ENCODE data around the gene SDCCAG8. TPM values are rescaled to one million over a fixed set of nuclear protein-coding genes. Genes with fewer than 3 reads are reported as not detected.

Gene SDCCAG8
- polyA plus RNA-seq, 2 of the 4 experiments (the other 2 are of a cell fraction) = 48.8 to 64.8 TPM

GRCh38 chr1:243547891-243548290 is 292.1 kb downstream of the SDCCAG8 start:
- Histone ChIP-seq H3K4me3 (no peak overlapping the region), H3K9me3 (no peaks in the 10 kb centered on the region), H3K4me2 (no peak overlapping the region), H3K4me1 (peaks cover 13% of the 10 kb centered on the region), H3K27ac (no peak overlapping the region)
- FAIRE-seq = no peak
- POLR2A ChIA-PET = no interaction called here
- WGBS (ENCODE audit: missing lambda C conversion rate) = 73% methylated on average over 3 of the region's 3 CpGs
- no peak for TF ChIP-seq SMC3 (IDR thresholded peaks at IDR 0.05)
- no peak for TF ChIP-seq TP53 (CRISPR knock-in tag; IDR thresholded peaks at IDR 0.05)
- TF ChIP-seq HEYL (CRISPR knock-in tag; IDR thresholded peaks at IDR 0.05) = no peak
- TF ChIP-seq GATA3 (IDR thresholded peaks at IDR 0.05; ENCODE audit: borderline replicate concordance) = no peak
- no peak for TF ChIP-seq FOXS1 (CRISPR knock-in tag; IDR thresholded peaks at IDR 0.05)
- TF ChIP-seq RARB (CRISPR knock-in tag; IDR thresholded peaks at IDR 0.05) = no peak
- no peak for TF ChIP-seq CHD2 (IDR thresholded peaks at IDR 0.05; ENCODE audit: low read length, partially characterized antibody)
- no peak for TF ChIP-seq ZFP36 (IDR thresholded peaks at IDR 0.05; ENCODE audit: borderline replicate concordance, partially characterized antibody)
- TF ChIP-seq EHF (CRISPR knock-in tag; IDR thresholded peaks at IDR 0.05) = no peak
- TF ChIP-seq E2F6 (IDR thresholded peaks at IDR 0.05; ENCODE audit: borderline replicate concordance, low read depth) = no peak
- TF ChIP-seq PBX3 (IDR thresholded peaks at IDR 0.05) = no peak
- TF ChIP-seq ELK1 (IDR thresholded peaks at IDR 0.05; ENCODE audit: low read depth, low read length) = no peak
- TF ChIP-seq HOXB5 (CRISPR knock-in tag; IDR thresholded peaks at IDR 0.05) = no peak
- no peak for TF ChIP-seq KDM1A (IDR thresholded peaks at IDR 0.05; ENCODE audit: low read depth)
- no peak for DNase-seq (ENCODE audit: low read depth in 1 of 2, low spot score in 1 of 2)
- no peak for ATAC-seq
- CTCF ChIA-PET = interaction anchor here (1.4 kb wide), 1 partner anchor 14 kb away, joined by 4 read pairs; no protein-coding TSS in a partner anchor

- ChIA-PET CTCF (interaction anchor here (1.4 kb wide), 1 partner anchor 15 kb away, joined by 4 read pairs; no protein-coding TSS in a partner anchor), POLR2A (no interaction called here)
- ATAC-seq = no peak
- Histone ChIP-seq H3K27ac (no peak overlapping the region), H3K9me3 (no peaks in the 10 kb centered on the region), H3K4me3 (no peak overlapping the region), H3K4me2 (no peak overlapping the region), H3K4me1 (peaks cover 13% of the 10 kb centered on the region)
- TF ChIP-seq RARB (CRISPR knock-in tag; IDR thresholded peaks at IDR 0.05) (no peak), JUN (IDR thresholded peaks at IDR 0.05) (no peak), MAZ (IDR thresholded peaks at IDR 0.05; ENCODE audit: borderline replicate concordance, low read depth, low read length) (no peak), POLR2AphosphoS2 (conservative IDR thresholded peaks at IDR 0.05; ENCODE audit: low read length) (no peak), CBX2 (IDR thresholded peaks at IDR 0.05; ENCODE audit: borderline replicate concordance, low read depth) (no peak), FOSL2 (IDR thresholded peaks at IDR 0.05) (no peak), FOSL2 (CRISPR knock-in tag; IDR thresholded peaks at IDR 0.05) (no peak), EHF (CRISPR knock-in tag; IDR thresholded peaks at IDR 0.05) (no peak), RNF2 (IDR thresholded peaks at IDR 0.05; ENCODE audit: borderline replicate concordance, low read depth) (no peak), TFCP2L1 (CRISPR knock-in tag; IDR thresholded peaks at IDR 0.05) (no peak), HOXB13 (CRISPR knock-in tag; IDR thresholded peaks at IDR 0.05; ENCODE audit: low read depth) (no peak), ELK1 (IDR thresholded peaks at IDR 0.05; ENCODE audit: low read depth, low read length) (no peak), HOXA7 (CRISPR knock-in tag; IDR thresholded peaks at IDR 0.05) (no peak), ZC3H11A (IDR thresholded peaks at IDR 0.05) (no peak), CHD2 (IDR thresholded peaks at IDR 0.05; ENCODE audit: low read length, partially characterized antibody) (no peak), SMC3 (IDR thresholded peaks at IDR 0.05) (no peak), NPAS2 (CRISPR knock-in tag; IDR thresholded peaks at IDR 0.05; ENCODE audit: borderline replicate concordance) (no peak), HDAC2 (IDR thresholded peaks at IDR 0.05) (no peak), PHF8 (IDR thresholded peaks at IDR 0.05; ENCODE audit: borderline replicate concordance, low read depth) (no peak), FOSB (CRISPR knock-in tag; IDR thresholded peaks at IDR 0.05) (no peak)
- no peak for DNase-seq (ENCODE audit: low read depth in 1 of 2, low spot score in 1 of 2)
- no peak for FAIRE-seq
- WGBS (ENCODE audit: missing lambda C conversion rate) = 96% methylated on average over 1 of the region's 1 CpG
Observed at GRCh38 chr1:243548516-243548915, 292.7 kb downstream of the SDCCAG8 start.

All from A549 (cell line).